Neural progenitor cell (in vitro differentiated cells): Measurements from ENCODE around the gene ERAP2.

ENCODE experiments used
- CTCF ChIP-seq: fragments of 200-600 bp; sonication (generic); IDR thresholded peaks from 2 replicates; pipeline ENCODE4 v1.5.1; 2017; ENCODE audit warnings: antibody characterized with exemption, mild to moderate bottlenecking
- EZH2phosphoT487 ChIP-seq: fragments of 200-600 bp; sonication (generic); IDR thresholded peaks from 2 replicates; pipeline ENCODE4 v1.6.1; 2017; ENCODE audit warnings: antibody characterized with exemption

- TF ChIP-seq CTCF (no peak), EZH2phosphoT487 (no peak)
These were observed 57.7 kb downstream of the ERAP2 start for GRCh38 chr5:96933764-96934707.
